Activated CD4-positive, alpha-beta T cell treated with anti-CD3 and anti-CD28 coated beads, Interleukin-2, amount 50 U/mL, for 4 hours (primary cell): ENCODE results near the gene ZC3H10.
A peak's percentile ranks its signal among the peaks of the same experiment; 100 is the strongest.
"Not testable (repeated sequence)": the region's sequence is repeated elsewhere in the genome, so short reads cannot be mapped to it uniquely, and the experiment has no call there.

Source experiments
- DNase-seq, 2 experiments: peaks; one replicate each; pipeline ENCODE4 v3.0.0-alpha.2; 2020

Gene ZC3H10

GRCh38 chr12:56117778-56118687 lies at the start of gene ZC3H10:
Gene ZC3H10, plus strand, starts transcription at chr12:56118266. Its CDS starts 2,297 bp downstream, at chr12:56120563.
- DNase-seq = peak; percentile 93 to 95

- DNase-seq = no peak
Measured at GRCh38 chr12:56071648-56072047, 46.4 kb upstream of the ZC3H10 start.

GRCh38 chr12:56074396-56074795 lies 43.7 kb upstream of the ZC3H10 start:
- DNase-seq = no peak

GRCh38 chr12:56077966-56078365 lies 40.1 kb upstream of the ZC3H10 start:
- not testable (repeated sequence) for DNase-seq

GRCh38 chr12:56078427-56078826 lies 39.6 kb upstream of the ZC3H10 start:
- no peak for DNase-seq

GRCh38 chr12:56078931-56079722 lies 38.9 kb upstream of the ZC3H10 start:
- peak; percentile 34 to 40 for DNase-seq

GRCh38 chr12:56079723-56080555 lies 38.1 kb upstream of the ZC3H10 start, which contains the start of gene ERBB3:
Gene ERBB3, plus strand, starts transcription at chr12:56080165. Its CDS starts 136 bp downstream, at chr12:56080301.
- peak; percentile 61 to 65 for DNase-seq

- no peak for DNase-seq
Measured at GRCh38 chr12:56080556-56081138, 37.4 kb upstream of the ZC3H10 start.

GRCh38 chr12:56081393-56082347 lies 36.4 kb upstream of the ZC3H10 start:
- DNase-seq = no peak

GRCh38 chr12:56082382-56082781 lies 35.7 kb upstream of the ZC3H10 start:
- DNase-seq = no peak

GRCh38 chr12:56082967-56083366 lies 35.1 kb upstream of the ZC3H10 start:
- no peak for DNase-seq

- no peak for DNase-seq
Measured at GRCh38 chr12:56084958-56085543, 33.0 kb upstream of the ZC3H10 start.

GRCh38 chr12:56086096-56086495 lies 32.0 kb upstream of the ZC3H10 start:
- DNase-seq = no peak

GRCh38 chr12:56086608-56087007 lies 31.5 kb upstream of the ZC3H10 start:
- no peak for DNase-seq

- DNase-seq = no peak
Measured at GRCh38 chr12:56087220-56087619, 30.8 kb upstream of the ZC3H10 start.

GRCh38 chr12:56097738-56098137 lies 20.3 kb upstream of the ZC3H10 start:
- no peak for DNase-seq

- DNase-seq = no peak
Measured at GRCh38 chr12:56098592-56098991, 19.5 kb upstream of the ZC3H10 start.

- no peak for DNase-seq
Measured at GRCh38 chr12:56099787-56100186, 18.3 kb upstream of the ZC3H10 start.

GRCh38 chr12:56101045-56101444 lies 17.0 kb upstream of the ZC3H10 start:
- DNase-seq = no peak

GRCh38 chr12:56102683-56103065 lies 15.4 kb upstream of the ZC3H10 start:
- DNase-seq = no peak
